Mucosa of descending colon (tissue), 3 donors: ENCODE results near the gene HYKK. TPM values are rescaled to one million over a fixed set of nuclear protein-coding genes. Genes with fewer than 3 reads are reported as not detected.

Source experiments
- ATAC-seq: fragments of 200-7000 bp; cut with Tn5 transposase; one replicate; pipeline ENCODE4 v1.9.1; 2020; ENCODE audit warnings: mild to moderate bottlenecking, moderate library complexity
- DNase-seq, 3 donors: peaks; one replicate each; pipeline ENCODE4 v3.0.0-alpha.2; 2020
- H3K36me3 ChIP-seq: fragments of 200-600 bp; one replicate; pipeline ENCODE4 v1.8.0; 2021; ENCODE audit warnings: low read depth, mild to moderate bottlenecking
- H3K4me1 ChIP-seq: fragments of 200-600 bp; one replicate; pipeline ENCODE4 v1.8.0; 2021; ENCODE audit warnings: low read depth, mild to moderate bottlenecking
- H3K4me3 ChIP-seq: fragments of 200-600 bp; one replicate; pipeline ENCODE4 v1.8.0; 2021; ENCODE audit warnings: mild to moderate bottlenecking
- H3K9me3 ChIP-seq: fragments of 200-600 bp; one replicate; pipeline ENCODE4 v1.8.0; 2021; ENCODE audit warnings: mild to moderate bottlenecking
- CTCF ChIP-seq: fragments of 200-600 bp; IDR thresholded peaks from one replicate; pipeline ENCODE4 v1.8.0; 2022; ENCODE audit warnings: antibody characterized with exemption, mild to moderate bottlenecking
- intact Hi-C, 2 donors: fragments of 100-400 bp; cut with DNase I in 1 of 2; cut with micrococcal nuclease in 1 of 2; formaldehyde crosslinking; loops; one replicate each; pipeline versions ENCODE4 v1.11.0 to v1.11.1; 2022; cut with DNase I, micrococcal nuclease
- total RNA-seq, 3 donors: library from RNA; stranded (reverse); fragmentation: NEBNext Ultra II Directional in 2 of 3; extraction: Animal tissue kit (Norgen Biotek cat#: 25700) in 2 of 3; gene quantifications; one replicate each; pipeline versions ENCODE4 v1.2.1 to v1.2.4, GENCODE V29; 2021 to 2023
- donor health status: DM: no; HTN: no; CAD: no; lungs with moderate emphysema.
- donor health status: DM: no; HTN: no; CAD: no.
- donor health status: DM: no; HTN: yes; CAD: no.

HYKK gene
- total RNA-seq, 3 donors from 2014 or later, result 5.7 to 7.8 (median 6.8) TPM

DNA sequence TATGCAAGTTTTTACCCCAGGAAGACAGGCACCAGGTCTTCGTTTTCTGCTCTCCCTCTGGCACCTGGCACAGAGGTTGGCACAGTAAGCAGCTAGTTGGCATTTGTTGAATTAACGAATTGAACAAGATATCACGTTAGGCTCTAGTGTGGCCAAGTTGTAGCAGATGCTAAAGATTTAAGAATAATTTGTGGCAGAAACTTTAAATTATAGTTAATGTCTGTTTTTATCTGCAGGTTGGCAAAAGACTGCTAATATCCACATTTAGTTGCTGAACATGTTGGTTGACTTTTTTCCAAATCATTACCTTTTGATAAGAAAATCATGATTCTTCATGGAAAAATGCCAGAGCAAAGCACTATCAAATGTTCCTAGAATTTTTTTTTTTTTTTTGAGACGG, 66.0 kb downstream of the HYKK start:
- H3K9me3 ChIP-seq, result no peaks in the 10 kb centered on the region
- DNase-seq, result no peak
- no peak overlapping the region for H3K4me3 ChIP-seq
- no peaks in the 10 kb centered on the region for H3K36me3 ChIP-seq
- H3K4me1 ChIP-seq, result no peaks in the 10 kb centered on the region
- ATAC-seq, result no peak
- TF ChIP-seq CTCF, result no peak
- intact Hi-C loops, result no loop called here

- H3K36me3 ChIP-seq, result no peaks in the 10 kb centered on the region
- intact Hi-C loops, result no loop called here
- H3K4me1 ChIP-seq, result no peaks in the 10 kb centered on the region
- no peaks in the 10 kb centered on the region for H3K9me3 ChIP-seq
- ATAC-seq, result no peak
- no peak overlapping the region for H3K4me3 ChIP-seq
- DNase-seq, result no peak
- TF ChIP-seq CTCF, result no peak
Observed at GRCh38 chr15:78574944-78575343, 67.6 kb downstream of the HYKK start.

Other genes starting within 250 kb of the HYKK start
- gene DNAJA4, start 243.0 kb upstream of the HYKK start, total RNA-seq, result 10 to 100 TPM; 33.8 to 52.8 (median 43.5) TPM
- 10 to 100 TPM; 35.4 to 41.7 (median 37.6) TPM for gene SKIC8, start 208.0 kb upstream of the HYKK start, total RNA-seq
- gene CRABP1, start 167.2 kb upstream of the HYKK start, total RNA-seq, result 1 to 10 TPM in 2 of 3 donors, under 1 TPM in 1; 0.67 to 6.2 (median 2.4) TPM
- 10 to 100 TPM; 51.7 to 62.7 (median 62.0) TPM for gene IREB2, start 69.4 kb upstream of the HYKK start, total RNA-seq
- 100 to 1,000 TPM; 108 to 173 (median 133) TPM for gene PSMA4, start 32.9 kb downstream of the HYKK start, total RNA-seq
- gene CHRNA5, start 57.9 kb downstream of the HYKK start, total RNA-seq, result 1 to 10 TPM; 2.5 to 4.0 (median 3.1) TPM
- gene CHRNA3, start 113.4 kb downstream of the HYKK start, total RNA-seq, result 10 to 100 TPM in 1 of 3 donors, 1 to 10 TPM in 2; 1.9 to 13.9 (median 4.8) TPM
- gene CHRNB4, start 133.6 kb downstream of the HYKK start, total RNA-seq, result 1 to 10 TPM in 1 of 3 donors, under 1 TPM in 1, not detected in 1; 0.29 to 2.4 TPM